ENCODE data around the gene STAMBP. TPM values are rescaled to one million over a fixed set of nuclear protein-coding genes. Genes with fewer than 3 reads are reported as not detected.
"Not testable (repeated sequence)": the region's sequence is repeated elsewhere in the genome, so short reads cannot be mapped to it uniquely, and the experiment has no call there.

Gene STAMBP
- total RNA-seq, 1 donor from 2014 or later = 10.9 TPM

- no peak for DNase-seq (ENCODE audit: low read depth in 2 of 2)
Measured at GRCh38 chr2:73886357-73886756, 57.6 kb downstream of the STAMBP start.

- not testable (repeated sequence) for DNase-seq (ENCODE audit: low read depth in 2 of 2)
Measured at GRCh38 chr2:73887596-73888353, 59.0 kb downstream of the STAMBP start.

- DNase-seq (ENCODE audit: low read depth in 2 of 2) = no peak
Measured at GRCh38 chr2:73888388-73888787, 59.6 kb downstream of the STAMBP start.

GRCh38 chr2:73889206-73889605 is 60.4 kb downstream of the STAMBP start:
- DNase-seq (ENCODE audit: low read depth in 2 of 2) = no peak

- DNase-seq (ENCODE audit: low read depth in 2 of 2) = no peak
Measured at GRCh38 chr2:73890301-73891092, 61.7 kb downstream of the STAMBP start.

- DNase-seq (ENCODE audit: low read depth in 2 of 2) = no peak
Measured at GRCh38 chr2:73891276-73891901, 62.6 kb downstream of the STAMBP start.

- no peak for DNase-seq (ENCODE audit: low read depth in 2 of 2)
Measured at GRCh38 chr2:73892631-73893329, 64.0 kb downstream of the STAMBP start, which contains the start of gene ACTG2. Gene ACTG2 (plus strand): TSS chr2:73893008. CDS start chr2:73901312, 8,304 bp downstream.

GRCh38 chr2:73893764-73894474 is 65.2 kb downstream of the STAMBP start:
- no peak for DNase-seq (ENCODE audit: low read depth in 2 of 2)

GRCh38 chr2:73894475-73894850 is 65.7 kb downstream of the STAMBP start:
- DNase-seq (ENCODE audit: low read depth in 2 of 2) = no peak

- no peak for DNase-seq (ENCODE audit: low read depth in 2 of 2)
Measured at GRCh38 chr2:73894877-73895276, 66.1 kb downstream of the STAMBP start.

- DNase-seq (ENCODE audit: low read depth in 2 of 2) = no peak
Measured at GRCh38 chr2:73895473-73895872, 66.7 kb downstream of the STAMBP start.

GRCh38 chr2:73896362-73897239 is 67.8 kb downstream of the STAMBP start:
- no peak for DNase-seq (ENCODE audit: low read depth in 2 of 2)

GRCh38 chr2:73897240-73897583 is 68.5 kb downstream of the STAMBP start:
- DNase-seq (ENCODE audit: low read depth in 2 of 2) = no peak

- DNase-seq (ENCODE audit: low read depth in 2 of 2) = no peak
Measured at GRCh38 chr2:73897934-73898333, 69.2 kb downstream of the STAMBP start.

GRCh38 chr2:73899801-73900336 is 71.1 kb downstream of the STAMBP start:
- DNase-seq (ENCODE audit: low read depth in 2 of 2) = no peak

- no peak for DNase-seq (ENCODE audit: low read depth in 2 of 2)
Measured at GRCh38 chr2:73901143-73901542, 72.4 kb downstream of the STAMBP start.

- no peak for DNase-seq (ENCODE audit: low read depth in 2 of 2)
Measured at GRCh38 chr2:73902284-73902683, 73.5 kb downstream of the STAMBP start.

- no peak for DNase-seq (ENCODE audit: low read depth in 2 of 2)
Measured at GRCh38 chr2:73903313-73903712, 74.6 kb downstream of the STAMBP start.

GRCh38 chr2:73903949-73904613 is 75.3 kb downstream of the STAMBP start:
- not testable (repeated sequence) for DNase-seq (ENCODE audit: low read depth in 2 of 2)

Data from dermis microvascular lymphatic vessel endothelial cell (primary cell).